ENCODE results near the gene ZNF8. TPM values are rescaled to one million over a fixed set of nuclear protein-coding genes. Genes with fewer than 3 reads are reported as not detected.

ZNF8 gene
- total RNA-seq, 2 experiments from 2014 or later, result 7.1 to 7.8 TPM

DNA sequence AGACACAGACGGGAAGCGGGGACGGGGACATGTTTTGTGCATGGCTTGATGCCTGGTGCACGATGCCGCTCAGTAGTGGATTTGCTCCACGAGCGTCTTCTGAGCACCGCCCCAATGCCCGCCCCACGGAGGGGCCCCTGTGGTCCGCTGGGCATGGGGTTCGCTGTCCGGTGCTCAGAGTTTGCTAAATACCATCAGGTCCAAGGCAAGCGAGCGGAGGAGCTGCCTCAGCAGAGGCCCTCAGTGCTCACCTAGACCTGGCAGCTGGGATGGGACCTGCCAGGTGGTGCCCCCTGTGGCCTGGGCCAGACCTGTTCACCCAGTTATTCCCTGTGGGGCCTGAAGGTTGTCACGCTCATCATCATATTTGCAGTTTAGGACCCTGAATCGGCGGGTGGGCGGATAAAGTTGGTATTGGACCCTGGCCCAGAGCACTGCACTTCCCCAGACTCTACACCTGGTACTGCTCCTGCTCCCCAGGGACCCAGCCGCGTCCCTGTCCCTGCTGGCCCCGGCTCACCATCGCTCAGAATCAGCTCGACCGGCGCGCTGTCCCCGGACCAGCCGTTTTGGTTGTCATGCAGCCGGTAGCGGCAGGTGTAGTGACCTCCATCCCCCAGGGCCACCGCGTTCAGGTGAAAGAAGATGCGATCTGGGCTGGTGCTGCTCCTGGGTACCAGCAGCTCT lies 72.3 kb downstream of the ZNF8 start:
- H3K27ac ChIP-seq (ENCODE audit: low read depth, low read length, poor library complexity, severe bottlenecking), result no peak overlapping the region
- POLR2A ChIA-PET, result no interaction called here
- intact Hi-C loops (cut with micrococcal nuclease; ENCODE audit: unreplicated experiment), result no loop called here
- peaks cover 11% of the 10 kb centered on the region for H3K79me2 ChIP-seq (ENCODE audit: insufficient read depth, low read depth, low read length)
- no peak overlapping the region for H2AFZ ChIP-seq (ENCODE audit: low read length)
- TF ChIP-seq, protein P1, sequence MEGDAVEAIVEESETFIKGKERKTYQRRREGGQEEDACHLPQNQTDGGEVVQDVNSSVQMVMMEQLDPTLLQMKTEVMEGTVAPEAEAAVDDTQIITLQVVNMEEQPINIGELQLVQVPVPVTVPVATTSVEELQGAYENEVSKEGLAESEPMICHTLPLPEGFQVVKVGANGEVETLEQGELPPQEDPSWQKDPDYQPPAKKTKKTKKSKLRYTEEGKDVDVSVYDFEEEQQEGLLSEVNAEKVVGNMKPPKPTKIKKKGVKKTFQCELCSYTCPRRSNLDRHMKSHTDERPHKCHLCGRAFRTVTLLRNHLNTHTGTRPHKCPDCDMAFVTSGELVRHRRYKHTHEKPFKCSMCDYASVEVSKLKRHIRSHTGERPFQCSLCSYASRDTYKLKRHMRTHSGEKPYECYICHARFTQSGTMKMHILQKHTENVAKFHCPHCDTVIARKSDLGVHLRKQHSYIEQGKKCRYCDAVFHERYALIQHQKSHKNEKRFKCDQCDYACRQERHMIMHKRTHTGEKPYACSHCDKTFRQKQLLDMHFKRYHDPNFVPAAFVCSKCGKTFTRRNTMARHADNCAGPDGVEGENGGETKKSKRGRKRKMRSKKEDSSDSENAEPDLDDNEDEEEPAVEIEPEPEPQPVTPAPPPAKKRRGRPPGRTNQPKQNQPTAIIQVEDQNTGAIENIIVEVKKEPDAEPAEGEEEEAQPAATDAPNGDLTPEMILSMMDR (conservative IDR thresholded peaks at IDR 0.05; ENCODE audit: low read length), result no peak
- no peak for TF ChIP-seq EZH2phosphoT487 (IDR thresholded peaks at IDR 0.05; ENCODE audit: borderline replicate concordance, low read depth, low read length)
- no peaks in the 10 kb centered on the region for H3K9me2 ChIP-seq (ENCODE audit: insufficient read depth, low read length)
- DNase-seq (ENCODE audit: low spot score), result no peak
- H3K9me3 ChIP-seq (ENCODE audit: low read length), result no peaks in the 10 kb centered on the region
- H3K4me3 ChIP-seq (ENCODE audit: low read depth, low read length, poor library complexity, severe bottlenecking), result no peak overlapping the region
- H3K4me2 ChIP-seq (ENCODE audit: low read length), result no peak overlapping the region
- H4K20me1 ChIP-seq (ENCODE audit: insufficient read depth, low read length), result peaks cover 4% of the 10 kb centered on the region; the same call in 1 of the 2 replicates
- BruUV-seq (replicated peaks), result no TSS peak
- CTCF ChIA-PET (ENCODE audit: unreplicated experiment), result interaction anchor here (0.6 kb wide), 1 partner anchor 31 kb away, joined by 5 read pairs; no protein-coding TSS in a partner anchor
- peaks cover 5% of the 10 kb centered on the region; the same call in 1 of the 2 replicates for H3K36me3 ChIP-seq (ENCODE audit: insufficient read depth, low read length)
- peaks cover 18% of the 10 kb centered on the region for H3K4me1 ChIP-seq (ENCODE audit: insufficient read depth, low read length, poor library complexity, severe bottlenecking)

DNA sequence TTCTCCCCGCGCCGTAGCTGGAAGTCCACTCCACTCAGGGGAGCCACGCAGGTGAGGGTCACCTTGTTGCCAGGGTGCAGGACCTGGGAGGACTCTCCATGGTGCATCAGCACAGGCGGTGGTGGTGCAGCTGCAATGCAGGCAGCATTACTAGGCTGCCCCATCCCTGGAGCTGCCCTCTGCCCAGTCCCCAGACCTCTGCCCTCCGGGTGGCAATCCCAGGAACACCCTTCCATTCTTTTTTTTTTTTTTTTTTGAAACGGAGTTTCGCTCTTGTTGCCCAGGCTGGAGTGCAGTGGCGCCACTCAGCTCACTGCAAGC lies 72.8 kb downstream of the ZNF8 start:
- CTCF ChIA-PET (ENCODE audit: unreplicated experiment), result interaction anchor here (0.6 kb wide), 1 partner anchor 30 kb away, joined by 5 read pairs; no protein-coding TSS in a partner anchor
- peaks cover 5% of the 10 kb centered on the region; the same call in 1 of the 2 replicates for H3K36me3 ChIP-seq (ENCODE audit: insufficient read depth, low read length)
- no peak for TF ChIP-seq EZH2phosphoT487 (IDR thresholded peaks at IDR 0.05; ENCODE audit: borderline replicate concordance, low read depth, low read length)
- TF ChIP-seq, protein P1 (conservative IDR thresholded peaks at IDR 0.05; ENCODE audit: low read length), result no peak
- no peak for DNase-seq (ENCODE audit: low spot score)
- peaks cover 4% of the 10 kb centered on the region; the same call in 1 of the 2 replicates for H4K20me1 ChIP-seq (ENCODE audit: insufficient read depth, low read length)
- no peaks in the 10 kb centered on the region for H3K9me2 ChIP-seq (ENCODE audit: insufficient read depth, low read length)
- no peaks in the 10 kb centered on the region for H3K9me3 ChIP-seq (ENCODE audit: low read length)
- BruUV-seq (replicated peaks), result no TSS peak
- peaks cover 11% of the 10 kb centered on the region for H3K79me2 ChIP-seq (ENCODE audit: insufficient read depth, low read depth, low read length)
- H3K4me2 ChIP-seq (ENCODE audit: low read length), result no peak overlapping the region
- intact Hi-C loops (cut with micrococcal nuclease; ENCODE audit: unreplicated experiment), result no loop called here
- H3K4me1 ChIP-seq (ENCODE audit: insufficient read depth, low read length, poor library complexity, severe bottlenecking), result peaks cover 16% of the 10 kb centered on the region
- H3K27ac ChIP-seq (ENCODE audit: low read depth, low read length, poor library complexity, severe bottlenecking), result no peak overlapping the region
- H2AFZ ChIP-seq (ENCODE audit: low read length), result no peak overlapping the region
- POLR2A ChIA-PET, result no interaction called here
- no peak overlapping the region for H3K4me3 ChIP-seq (ENCODE audit: low read depth, low read length, poor library complexity, severe bottlenecking)
